ENCODE data around the gene MYLK2. TPM values are rescaled to one million over a fixed set of nuclear protein-coding genes. Genes with fewer than 3 reads are reported as not detected.
A peak's percentile ranks its signal among the peaks of the same experiment; 100 is the strongest.

The MYLK2 gene
- total and polyA plus RNA-seq, 8 donors, result 1.8 to 10.8 (median 4.3) TPM

DNA sequence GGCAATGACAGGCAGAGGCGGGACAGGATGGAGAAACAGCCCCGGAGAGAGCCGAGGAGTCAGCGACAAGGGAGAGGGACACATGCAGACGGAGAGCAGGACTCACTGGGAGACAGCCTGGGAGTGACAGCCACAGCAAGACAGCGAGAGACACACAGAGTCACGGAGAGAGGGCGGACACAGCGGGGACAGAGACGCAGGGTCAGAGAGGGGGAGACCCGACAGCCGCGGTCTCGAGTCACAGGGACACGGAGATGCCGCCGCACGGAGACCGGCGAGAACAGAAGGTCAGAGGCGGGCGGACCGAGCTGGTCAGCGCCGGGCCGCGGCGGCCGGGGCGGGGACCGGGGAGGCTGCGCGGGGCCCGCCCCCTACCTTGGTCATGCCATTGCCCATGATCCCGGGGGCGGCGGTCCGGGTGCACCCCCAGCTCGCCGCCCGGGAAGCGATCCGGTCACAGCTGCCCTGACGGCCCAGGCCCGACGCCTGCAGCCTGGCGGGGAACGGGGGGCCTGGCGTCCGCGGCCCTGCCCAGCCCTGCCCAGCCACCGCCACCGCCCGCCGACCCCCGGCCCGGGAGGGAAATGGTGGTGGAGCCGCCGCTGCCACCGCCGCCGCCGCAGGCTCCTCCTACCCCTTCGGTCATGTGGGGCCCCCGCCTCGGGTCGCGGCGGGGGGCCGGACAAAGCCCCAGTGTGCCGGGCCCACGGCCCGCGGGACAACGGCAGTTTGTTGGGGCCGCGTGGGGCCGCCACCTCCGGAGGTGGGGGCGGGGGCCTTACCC is 51.0 kb downstream of the MYLK2 start, which contains the start of the genes DUSP15 and TTLL9:
TSS of gene DUSP15 (minus strand) at position 586 of the 784 bp plus-strand sequence. CDS start at position 396, 190 bp downstream.
TSS of gene TTLL9 (plus strand) at position 693 of the 784 bp plus-strand sequence. CDS start 493 bp downstream, outside the sequence.
- Histone ChIP-seq H3K27me3 (no peaks in the 10 kb centered on the region), H3K36me3 (no peaks in the 10 kb centered on the region), H3K4me3 (peak within 1 kb of the TSS; percentile 55 to 82 (median 73)), H3K27ac (peak within 1 kb of the TSS in 2 of 4 donors; percentile 20 to 35), H3K9me3 (no peaks in the 10 kb centered on the region), H3K4me1 (no peaks in the 10 kb centered on the region)
- WGBS, 2 donors, result 0 to 1% methylated on average over 30 to 80 of the region's 80 CpGs
- DNase-seq (peak; percentile 30 to 83 (median 50)), FAIRE-seq (no peak), ATAC-seq (peak; percentile 84 to 94 (median 91))
- intact Hi-C loops (cut with DNase I), result no loop called here
- TF ChIP-seq, protein P1, sequence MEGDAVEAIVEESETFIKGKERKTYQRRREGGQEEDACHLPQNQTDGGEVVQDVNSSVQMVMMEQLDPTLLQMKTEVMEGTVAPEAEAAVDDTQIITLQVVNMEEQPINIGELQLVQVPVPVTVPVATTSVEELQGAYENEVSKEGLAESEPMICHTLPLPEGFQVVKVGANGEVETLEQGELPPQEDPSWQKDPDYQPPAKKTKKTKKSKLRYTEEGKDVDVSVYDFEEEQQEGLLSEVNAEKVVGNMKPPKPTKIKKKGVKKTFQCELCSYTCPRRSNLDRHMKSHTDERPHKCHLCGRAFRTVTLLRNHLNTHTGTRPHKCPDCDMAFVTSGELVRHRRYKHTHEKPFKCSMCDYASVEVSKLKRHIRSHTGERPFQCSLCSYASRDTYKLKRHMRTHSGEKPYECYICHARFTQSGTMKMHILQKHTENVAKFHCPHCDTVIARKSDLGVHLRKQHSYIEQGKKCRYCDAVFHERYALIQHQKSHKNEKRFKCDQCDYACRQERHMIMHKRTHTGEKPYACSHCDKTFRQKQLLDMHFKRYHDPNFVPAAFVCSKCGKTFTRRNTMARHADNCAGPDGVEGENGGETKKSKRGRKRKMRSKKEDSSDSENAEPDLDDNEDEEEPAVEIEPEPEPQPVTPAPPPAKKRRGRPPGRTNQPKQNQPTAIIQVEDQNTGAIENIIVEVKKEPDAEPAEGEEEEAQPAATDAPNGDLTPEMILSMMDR (IDR thresholded peaks at IDR 0.05), result no peak

DNA sequence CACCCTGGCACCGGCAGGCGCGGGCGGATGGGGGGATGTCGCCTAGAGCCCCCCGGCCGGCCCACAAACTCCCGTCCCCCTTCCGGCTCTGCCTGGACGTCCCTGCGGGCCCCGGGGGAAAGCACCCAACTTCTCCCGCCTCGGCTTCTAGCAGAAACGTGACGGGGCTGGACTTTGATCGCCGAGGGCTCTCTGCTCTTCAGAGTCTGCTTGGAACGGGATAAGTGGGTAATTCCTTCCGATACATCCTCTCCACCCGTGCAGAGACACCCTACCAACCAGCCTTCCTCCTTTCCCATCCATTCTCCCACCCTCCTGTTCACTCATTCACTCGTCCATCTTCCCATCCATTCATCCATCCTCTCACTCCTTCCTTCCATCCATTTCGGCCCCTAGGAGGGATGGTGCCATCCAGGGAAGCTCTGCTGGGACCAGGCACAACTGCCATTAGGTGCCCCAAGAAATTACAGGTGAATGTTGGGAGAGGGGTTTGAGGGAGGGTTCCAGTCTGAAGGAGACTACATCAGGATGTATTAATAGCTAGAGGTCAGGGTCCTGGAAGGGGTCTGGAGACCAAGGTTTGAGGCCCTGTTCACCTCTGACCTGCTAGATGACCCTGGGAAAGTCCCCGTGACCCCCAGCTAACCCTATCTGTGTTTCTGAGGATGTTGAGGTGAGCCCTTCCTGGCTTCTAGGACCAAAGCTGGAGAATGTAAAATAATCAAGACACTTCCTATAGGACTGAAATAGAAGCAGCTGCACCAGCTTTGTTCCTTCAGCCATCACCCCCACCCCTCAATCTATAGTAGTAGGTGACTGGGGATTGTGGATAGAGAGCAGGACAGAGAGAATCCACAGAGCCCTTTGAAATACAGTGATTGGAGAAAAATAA is 51.8 kb downstream of the MYLK2 start:
- ATAC-seq (peak; percentile 58 to 68 (median 60)), FAIRE-seq (no peak), DNase-seq (no peak)
- peak overlapping the region in 2 of 4 donors; percentile 20 to 35 for H3K27ac ChIP-seq
- H3K9me3 ChIP-seq, result no peaks in the 10 kb centered on the region
- TF ChIP-seq, protein P1 (IDR thresholded peaks at IDR 0.05), result no peak
- intact Hi-C loops (cut with DNase I), result no loop called here
- 8 to 10% methylated on average over 18 to 24 of the region's 24 CpGs for WGBS, 2 donors
- no peaks in the 10 kb centered on the region for H3K36me3 ChIP-seq
- peak overlapping the region; percentile 55 to 82 (median 73) for H3K4me3 ChIP-seq
- no peaks in the 10 kb centered on the region for H3K4me1 ChIP-seq
- no peaks in the 10 kb centered on the region for H3K27me3 ChIP-seq

DNA sequence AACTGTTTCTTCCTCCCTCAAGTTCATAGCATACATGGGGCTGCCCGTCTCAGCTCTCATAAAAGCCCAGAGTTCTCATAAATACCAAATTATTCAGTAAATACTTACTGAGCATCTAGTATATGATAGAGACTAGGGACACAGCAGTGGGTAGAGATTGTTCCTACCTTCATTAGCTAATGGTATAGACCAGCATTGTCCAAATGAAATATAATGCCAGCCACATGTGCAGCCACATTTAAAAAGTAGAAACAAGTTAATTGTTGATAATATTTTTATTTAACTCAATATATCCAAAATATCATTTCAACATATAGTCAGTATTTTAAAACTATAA is 52.4 kb downstream of the MYLK2 start:
- 98 to 100% methylated on average over 1 of the region's 1 CpG for WGBS, 2 donors

DNA sequence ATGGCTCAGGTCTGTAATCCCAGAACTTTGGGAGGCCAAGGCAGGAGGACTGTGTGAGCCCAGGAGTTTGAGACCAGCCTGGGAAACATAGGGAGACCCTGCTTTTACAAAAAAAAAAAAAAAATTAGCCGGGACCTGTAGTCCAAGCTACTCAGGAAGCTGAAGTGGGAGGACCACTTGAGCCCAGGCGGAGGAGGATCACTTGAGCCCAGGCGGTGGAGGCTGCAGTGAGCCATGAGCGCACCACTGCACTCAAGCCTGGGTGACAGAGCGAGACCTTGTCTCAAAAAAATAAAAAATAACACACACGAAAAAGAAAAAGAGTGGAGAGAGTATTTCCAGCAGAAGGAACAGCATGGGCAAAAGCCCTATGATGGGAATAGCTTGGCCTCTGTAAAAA is 53.2 kb downstream of the MYLK2 start:
- ATAC-seq (no peak), FAIRE-seq (no peak), DNase-seq (no peak)
- H3K4me3 ChIP-seq, result no peak overlapping the region
- TF ChIP-seq, protein P1 (IDR thresholded peaks at IDR 0.05), result no peak
- intact Hi-C loops (cut with DNase I), result no loop called here
- H3K9me3 ChIP-seq, result no peaks in the 10 kb centered on the region
- no peaks in the 10 kb centered on the region for H3K27me3 ChIP-seq
- WGBS, 2 donors, result 81 to 86% methylated on average over 6 of the region's 6 CpGs
- H3K4me1 ChIP-seq, result no peaks in the 10 kb centered on the region
- no peak overlapping the region for H3K27ac ChIP-seq
- no peaks in the 10 kb centered on the region for H3K36me3 ChIP-seq

More for the DNA sequence above, 52.4 kb downstream of the MYLK2 start:
- ATAC-seq (no peak), DNase-seq (no peak), FAIRE-seq (no peak)
- Histone ChIP-seq H3K9me3 (no peaks in the 10 kb centered on the region), H3K36me3 (no peaks in the 10 kb centered on the region), H3K4me3 (no peak overlapping the region), H3K4me1 (no peaks in the 10 kb centered on the region), H3K27ac (no peak overlapping the region), H3K27me3 (no peaks in the 10 kb centered on the region)
- intact Hi-C loops (cut with DNase I), result no loop called here
- TF ChIP-seq, protein P1 (IDR thresholded peaks at IDR 0.05), result no peak
